HepG2 (cell line): ENCODE results near the gene MAP3K2. TPM values are rescaled to one million over a fixed set of nuclear protein-coding genes. Genes with fewer than 3 reads are reported as not detected.

Experiments used
- ATAC-seq: fragments of 200-7000 bp; cut with Tn5 transposase; 3 replicates; pipeline ENCODE4 v1.9.1; 2020; ENCODE audit warnings: mild to moderate bottlenecking, moderate library complexity
- BruUV-seq: library from RNA; stranded (reverse); fragments of 400-500 nt; replicated peaks from 2 replicates; lab custom pipeline; 2021; lab: Mats Ljungman, UMichigan
- CTCF ChIA-PET: fragments of 300-600 bp; formaldehyde crosslinking; extraction: SDS; loops from one replicate; lab custom pipeline; 2021; ENCODE audit warnings: low total read pairs, inconsistent platforms, low intra/inter-chr PET ratio; lab: Yijun Ruan, JAX
- POLR2A ChIA-PET: fragments of 350-600 bp; sonication (Branson Sonifier 250); formaldehyde crosslinking; loops from one replicate; lab custom pipeline; 2020; ENCODE audit warnings: antibody characterized with exemption, inconsistent platforms; lab: Yijun Ruan, JAX
- DNase-seq: peaks from one replicate; pipeline ENCODE4 v3.0.0-alpha.2; 2015; ENCODE audit warnings: low spot score
- FAIRE-seq: peaks from 3 replicates; lab custom pipeline; 2011; peaks lifted over from hg19 to GRCh38; lab: Jason Lieb, UNC
- H2AFZ ChIP-seq: one replicate; pipeline ENCODE4 v1.6.1; 2011; ENCODE audit warnings: low read length, inconsistent platforms
- H3K27ac ChIP-seq: fragments of 300-600 bp; 3 replicates; pipeline ENCODE4 v1.8.0; 2011; ENCODE audit warnings: mixed run types, mild to moderate bottlenecking, mixed read lengths, low read length, inconsistent platforms; ENCODE audit not compliant: insufficient read depth; ENCODE audit errors: extremely low read length
- H3K27me3 ChIP-seq, 2 experiments: fragments of 200-600 bp in 1 of 2; 2 replicates in 1 of 2; 3 replicates in 1 of 2; pipeline versions ENCODE4 v1.6.0 to v1.8.0; 2011; ENCODE audit warnings: low read length in 2 of 2, mild to moderate bottlenecking in 2 of 2, moderate library complexity in 2 of 2, inconsistent platforms in 1 of 2; ENCODE audit not compliant: insufficient read depth in 2 of 2, control insufficient read depth in 1 of 2
- H3K36me3 ChIP-seq, 2 experiments: fragments of 200-600 bp in 1 of 2; replicated peaks in 1 of 2; 2 replicates in 1 of 2; 3 replicates in 1 of 2; pipeline versions ENCODE4 v1.5.1 to v1.8.0; 2011; ENCODE audit warnings: low read length in 2 of 2, inconsistent platforms in 1 of 2; ENCODE audit not compliant: insufficient read depth in 2 of 2, control insufficient read depth in 1 of 2
- H3K4me1 ChIP-seq: 2 replicates; pipeline ENCODE4 v1.5.1; 2012; ENCODE audit warnings: low read length, inconsistent platforms; ENCODE audit not compliant: insufficient read depth
- H3K4me2 ChIP-seq: 2 replicates; pipeline ENCODE4 v1.6.0; 2011; ENCODE audit warnings: low read depth, low read length, inconsistent platforms
- H3K4me3 ChIP-seq, 3 experiments: fragments of 200-600 bp in 1 of 3; sonication (generic), shearing (Covaris generic) in 1 of 3; replicated peaks in 1 of 3; 2 replicates each; pipeline ENCODE4 v1.5.1; 2011 to 2016; ENCODE audit warnings: low read length in 3 of 3, inconsistent platforms in 2 of 3, low read depth in 2 of 3, mild to moderate bottlenecking in 2 of 3, control low read depth in 1 of 3, mixed read lengths in 1 of 3; ENCODE audit not compliant: insufficient read depth in 1 of 3
- H3K79me2 ChIP-seq: one replicate; pipeline ENCODE4 v1.6.1; 2011; ENCODE audit warnings: low read length, inconsistent platforms; ENCODE audit not compliant: insufficient read depth
- H3K9ac ChIP-seq: 2 replicates; pipeline ENCODE4 v1.6.0; 2011; ENCODE audit warnings: mild to moderate bottlenecking, low read depth, low read length, inconsistent platforms; ENCODE audit not compliant: insufficient read depth
- H3K9me3 ChIP-seq: 2 replicates; pipeline ENCODE4 v1.5.1; 2012; ENCODE audit warnings: mild to moderate bottlenecking, low read length
- H4K20me1 ChIP-seq: 2 replicates; pipeline ENCODE4 v1.6.0; 2011; ENCODE audit warnings: inconsistent platforms, mild to moderate bottlenecking, low read length, moderate library complexity; ENCODE audit not compliant: insufficient read depth
- AGO2 ChIP-seq: fragments of 200-400 bp; formaldehyde crosslinking; optimal IDR thresholded peaks from 2 replicates; pipeline ENCODE3; 2017; ENCODE audit warnings: mild to moderate bottlenecking, low read depth, low read length, moderate library complexity
- BRF2 ChIP-seq: sonication (generic); formaldehyde crosslinking; IDR thresholded peaks from 2 replicates; pipeline ENCODE4 v1.8.1; 2022; ENCODE audit warnings: mild to moderate bottlenecking, missing genetic modification reagents
- ELF4 ChIP-seq: sonication (generic); formaldehyde crosslinking; IDR thresholded peaks from 2 replicates; pipeline ENCODE4 v1.5.0; 2020; ENCODE audit warnings: missing genetic modification reagents, mild to moderate bottlenecking, moderate library complexity, borderline replicate concordance
- GFI1 ChIP-seq: sonication (generic); formaldehyde crosslinking; IDR thresholded peaks from 2 replicates; pipeline ENCODE4 v1.5.0; 2020; ENCODE audit warnings: missing genetic modification reagents, mild to moderate bottlenecking, borderline replicate concordance
- PAF1 ChIP-seq: IDR thresholded peaks from 2 replicates; pipeline ENCODE4 v1.6.1; 2016; ENCODE audit warnings: missing genetic modification reagents, missing compliant biosample characterization
- PLSCR1 ChIP-seq: sonication (generic); formaldehyde crosslinking; IDR thresholded peaks from 2 replicates; pipeline ENCODE4 v1.5.0; 2020; ENCODE audit warnings: missing genetic modification reagents, mild to moderate bottlenecking, borderline replicate concordance
- POLR2A ChIP-seq, 2 experiments: IDR thresholded peaks; 2 replicates each; pipeline ENCODE4 v1.6.1; 2011; ENCODE audit warnings: low read depth in 2 of 2, low read length in 2 of 2, mild to moderate bottlenecking in 1 of 2, moderate library complexity in 1 of 2; ENCODE audit not compliant: insufficient read depth in 1 of 2
- POLR2G ChIP-seq: fragments of 200-400 bp; formaldehyde crosslinking; IDR thresholded peaks from 2 replicates; pipeline ENCODE4 v1.6.1; 2018; ENCODE audit warnings: mild to moderate bottlenecking, low read depth, low read length, moderate library complexity
- RBM22 ChIP-seq: fragments of 200-400 bp; formaldehyde crosslinking; optimal IDR thresholded peaks from 2 replicates; pipeline ENCODE3; 2017; ENCODE audit warnings: mild to moderate bottlenecking, low read length, moderate library complexity
- ZC3H13 ChIP-seq: sonication (generic); formaldehyde crosslinking; IDR thresholded peaks from 2 replicates; pipeline ENCODE4 v1.8.1; 2023; ENCODE audit warnings: mild to moderate bottlenecking, missing genetic modification reagents, moderate library complexity
- ZFP91 ChIP-seq: sonication (generic); formaldehyde crosslinking; IDR thresholded peaks from 2 replicates; pipeline ENCODE4 v1.9.0; 2022; ENCODE audit warnings: missing genetic modification reagents, mild to moderate bottlenecking, borderline replicate concordance
- ZNF644 ChIP-seq: IDR thresholded peaks from 2 replicates; pipeline ENCODE4 v1.6.1; 2016; ENCODE audit warnings: low read depth
- ZNF770 ChIP-seq: sonication (generic); formaldehyde crosslinking; IDR thresholded peaks from 2 replicates; pipeline ENCODE4 v1.5.0; 2020; ENCODE audit warnings: mild to moderate bottlenecking, missing genetic modification reagents
- ZNF772 ChIP-seq: sonication (generic); formaldehyde crosslinking; IDR thresholded peaks from 2 replicates; pipeline ENCODE4 v1.5.0; 2020; ENCODE audit warnings: mild to moderate bottlenecking, missing genetic modification reagents
- ZNF792 ChIP-seq: IDR thresholded peaks from 2 replicates; pipeline ENCODE4 v1.6.1; 2016
- whole genome bisulfite sequencing: methylation state at CpG from one replicate; pipeline ENCODE4 v1.1.6; 2017; ENCODE audit warnings: low lambda C conversion rate; 5-methylcytosine and 5-hydroxymethylcytosine counted together
- in situ Hi-C: cut with HindIII; loops from 2 replicates; pipeline ENCODE4 v1.10.0; 2017; ENCODE audit warnings: low pct_unique_long_range_greater_than_20kb; ENCODE audit not compliant: extremely low pct_ligation_motif_present
- intact Hi-C: fragments of 100-400 bp; cut with micrococcal nuclease; formaldehyde crosslinking; loops from one replicate; pipeline ENCODE4 v1.10.0; 2022; ENCODE audit not compliant: unreplicated experiment
- polyA plus RNA-seq, 8 experiments: library from polyadenylated mRNA; depleted of rRNA in 3 of 8; stranded (reverse) in 7 of 8; unstranded in 1 of 8; fragments of >200 nt; fragmentation: Illumina TruSeq in 4 of 8; extraction: Trizol in 4 of 8; gene quantifications; 2 replicates each; pipeline versions ENCODE4 v1.2.1 to v1.2.3, GENCODE V29; 2011 to 2016; ENCODE audit warnings: low read depth in 4 of 8, missing spikeins in 1 of 8, mixed read lengths in 1 of 8; ENCODE audit not compliant: insufficient read depth in 1 of 8
- total RNA-seq, 5 experiments: library from RNA; depleted of rRNA; stranded (reverse); fragments of >200 nt; fragmentation: Illumina TruSeq; extraction: Trizol; gene quantifications; 2 replicates each; pipeline ENCODE4 v1.2.3, GENCODE V29; 2016; ENCODE audit warnings: low read depth in 1 of 5

MAP3K2 gene
- total and polyA plus RNA-seq, 2 of the 13 experiments (the other 11 are each of a cell fraction or from before 2014, with no cell fraction given): 12.2 to 37.2 TPM

- TF ChIP-seq ZNF770 (CRISPR knock-in tag) (no peak), ELF4 (0 out of 2 replicates have a peak, but pooled peaks have one; percentile 22), PAF1 (CRISPR knock-in tag) (no peak), ZNF772 (CRISPR knock-in tag) (peak; percentile 19; the same call in 1 of the 2 replicates), ZFP91 (CRISPR knock-in tag) (0 out of 2 replicates have a peak, but pooled peaks have one; percentile 20), AGO2 (peak; percentile 68), POLR2A (IDR thresholded peaks at IDR 0.05; ENCODE audit: insufficient read depth in 1 of 2, low read depth in 2 of 2, low read length in 2 of 2) (peak; percentile 1 to 18; a peak in 1 of 4 replicates), ZC3H13 (0 out of 2 replicates have a peak, but pooled peaks have one; percentile 1)
Observed at GRCh38 chr2:127429844-127430425, 42.2 kb upstream of the MAP3K2 start (continued).

- Histone ChIP-seq H3K27me3 (no peaks in the 10 kb centered on the region), H3K4me3 (no peak overlapping the region), H3K4me2 (no peak overlapping the region), H3K27ac (peak overlapping the region; percentile 23), H3K4me1 (peaks cover 15% of the 10 kb centered on the region), H3K9ac (no peak overlapping the region), H3K79me2 (no peaks in the 10 kb centered on the region), H3K36me3 (peaks cover 31 to 37% of the 10 kb centered on the region in 2 experiments), H3K9me3 (no peaks in the 10 kb centered on the region), H2AFZ (no peak overlapping the region), H4K20me1 (no peaks in the 10 kb centered on the region; the same call in 1 of the 2 replicates)
- in situ Hi-C loops: no loop called here
- 89% methylated on average over 4 of the region's 4 CpGs for WGBS
- FAIRE-seq (no peak), DNase-seq (no peak), ATAC-seq (peak; percentile 3; the same call in 1 of the 3 replicates)
- BruUV-seq: no TSS peak
- POLR2A ChIA-PET: interaction anchor here (0.6 to 16.2 kb wide), 8 partner anchors 9 to 43 kb away, joined by 3 to 229 read pairs (median 4); partner anchors contain the start of gene PROC
- peak; percentile 87 for TF ChIP-seq RBM22
- no peak for TF ChIP-seq PLSCR1 (CRISPR knock-in tag)
- peak; percentile 51 for TF ChIP-seq POLR2G
- TF ChIP-seq BRF2 (CRISPR knock-in tag): peak; percentile 49; the same call in 1 of the 2 replicates
- no peak for TF ChIP-seq GFI1 (CRISPR knock-in tag)
- peak; percentile 15 to 42; a peak in 2 of 4 replicates for TF ChIP-seq POLR2A (IDR thresholded peaks at IDR 0.05; ENCODE audit: insufficient read depth in 1 of 2, low read depth in 2 of 2, low read length in 2 of 2)
- no peak for TF ChIP-seq ZNF644
- TF ChIP-seq PAF1 (CRISPR knock-in tag): peak; percentile 56; the same call in 1 of the 2 replicates
- 0 out of 2 replicates have a peak, but pooled peaks have one; percentile 21 for TF ChIP-seq ZNF792 (CRISPR knock-in tag)
- peak; percentile 47 for TF ChIP-seq ZC3H13
- intact Hi-C loops: no loop called here
- CTCF ChIA-PET: no interaction called here
Observed at GRCh38 chr2:127429291-127429690, 41.5 kb upstream of the MAP3K2 start.
